OCI-LY7 (cell line): Measurements from ENCODE around the gene GIPC2. TPM values are rescaled to one million over a fixed set of nuclear protein-coding genes. Genes with fewer than 3 reads are reported as not detected.

Experiments
- BruUV-seq: library from RNA; stranded (reverse); fragments of 400-500 nt; replicated peaks from 2 replicates; lab custom pipeline; 2021; lab: Mats Ljungman, UMichigan
- CTCF ChIA-PET: fragments of 300-600 bp; sonication (Branson Sonifier 250); formaldehyde crosslinking; loops from one replicate; lab custom pipeline; 2022; ENCODE audit warnings: antibody characterized with exemption; ENCODE audit not compliant: unreplicated experiment; lab: Charles Lee
- POLR2A ChIA-PET: fragments of 300-600 bp; sonication (Branson Sonifier 250); formaldehyde crosslinking; loops from one replicate; lab custom pipeline; 2022; ENCODE audit warnings: antibody characterized with exemption; lab: Charles Lee
- DNase-seq: peaks from one replicate; pipeline ENCODE4 v3.0.0-alpha.2; 2015; ENCODE audit warnings: low spot score
- H2AFZ ChIP-seq: fragments of 200-600 bp; sonication (generic), shearing (Covaris generic); 2 replicates; pipeline ENCODE4 v1.6.1; 2014; ENCODE audit warnings: mild to moderate bottlenecking, antibody characterized with exemption, low read length, moderate library complexity
- H3K27ac ChIP-seq: fragments of 200-600 bp; sonication (generic); 2 replicates; pipeline ENCODE4 v1.5.1; 2014; ENCODE audit warnings: mixed run types, low read depth, mild to moderate bottlenecking, moderate library complexity, low read length, inconsistent platforms; ENCODE audit not compliant: poor library complexity, severe bottlenecking
- H3K36me3 ChIP-seq: fragments of 200-600 bp; sonication (generic); 2 replicates; pipeline ENCODE4 v1.6.1; 2014; ENCODE audit warnings: mild to moderate bottlenecking, antibody characterized with exemption, low read length, moderate library complexity, mixed read lengths; ENCODE audit not compliant: insufficient read depth
- H3K4me1 ChIP-seq: fragments of 200-600 bp; sonication (generic); 2 replicates; pipeline ENCODE4 v1.5.1; 2014; ENCODE audit warnings: mild to moderate bottlenecking, low read length; ENCODE audit not compliant: insufficient read depth, poor library complexity, severe bottlenecking
- H3K4me2 ChIP-seq: fragments of 200-600 bp; sonication (generic); 2 replicates; pipeline ENCODE4 v1.6.1; 2014; ENCODE audit warnings: mild to moderate bottlenecking, low read length
- H3K4me3 ChIP-seq: fragments of 200-600 bp; sonication (generic); 2 replicates; pipeline ENCODE4 v1.5.1; 2014; ENCODE audit warnings: mild to moderate bottlenecking, low read depth, low read length; ENCODE audit not compliant: poor library complexity, severe bottlenecking
- H3K79me2 ChIP-seq: fragments of 200-600 bp; sonication (generic); 2 replicates; pipeline ENCODE4 v1.6.1; 2016; ENCODE audit warnings: low read depth, mild to moderate bottlenecking, low read length, moderate library complexity, mixed read lengths; ENCODE audit not compliant: insufficient read depth
- H3K9me2 ChIP-seq: fragments of 200-600 bp; sonication (generic); 2 replicates; pipeline ENCODE4 v1.6.1; 2016; ENCODE audit warnings: mild to moderate bottlenecking, low read length, mixed read lengths; ENCODE audit not compliant: insufficient read depth
- H3K9me3 ChIP-seq: fragments of 200-600 bp; sonication (generic); 2 replicates; pipeline ENCODE4 v1.6.1; 2014; ENCODE audit warnings: mild to moderate bottlenecking, mixed run types, low read length, mixed read lengths
- H4K20me1 ChIP-seq: fragments of 200-600 bp; sonication (generic); 2 replicates; pipeline ENCODE4 v1.6.1; 2014; ENCODE audit warnings: mild to moderate bottlenecking, antibody characterized with exemption, low read length, moderate library complexity, mixed read lengths; ENCODE audit not compliant: insufficient read depth
- EZH2phosphoT487 ChIP-seq: fragments of 200-600 bp; sonication (generic); IDR thresholded peaks from 2 replicates; pipeline ENCODE4 v1.6.1; 2018; ENCODE audit warnings: low read depth, borderline replicate concordance, mild to moderate bottlenecking, mixed run types, antibody characterized with exemption, low read length, moderate library complexity, mixed read lengths
- intact Hi-C: fragments of 100-400 bp; cut with micrococcal nuclease; formaldehyde crosslinking; loops from one replicate; pipeline ENCODE4 v1.10.0; 2022; ENCODE audit not compliant: unreplicated experiment
- total RNA-seq, 2 experiments: library from RNA; depleted of rRNA in 1 of 2; stranded (reverse); fragments of >200 nt in 1 of 2; shearing (Covaris generic) in 1 of 2; gene quantifications; 2 replicates each; pipeline ENCODE4 v1.2.3, GENCODE V29; 2014 to 2022
- TF ChIP-seq, protein P1 (sequence below): fragments of 200-600 bp; sonication (generic); conservative IDR thresholded peaks from 2 replicates; pipeline ENCODE4 v1.5.1; 2014; ENCODE audit warnings: mild to moderate bottlenecking, antibody characterized with exemption, low read length, moderate library complexity, mixed read lengths

GIPC2 gene
- total RNA-seq, 2 experiments from 2014 or later: not detected

DNA sequence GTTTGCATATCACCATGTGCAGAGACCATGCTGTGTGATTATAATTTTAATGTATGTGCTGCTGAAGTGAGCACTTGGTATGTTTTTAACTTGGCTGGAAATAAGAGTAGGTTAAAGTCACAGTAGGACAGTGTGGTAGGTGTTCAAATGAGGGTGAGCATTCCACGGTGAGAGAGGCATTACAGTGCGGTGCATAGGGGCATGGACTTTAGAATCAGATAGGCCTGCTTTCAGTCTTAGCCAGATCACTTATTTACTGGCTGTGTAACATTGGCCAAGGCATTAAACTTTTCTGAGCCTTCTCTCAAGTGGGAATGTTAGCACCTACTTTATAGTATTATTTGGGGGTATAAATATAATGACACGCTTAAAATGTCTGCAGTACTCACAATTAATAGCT is 43.2 kb downstream of the GIPC2 start:
- Histone ChIP-seq H3K4me2 (no peak overlapping the region), H3K4me3 (no peak overlapping the region), H3K36me3 (no peaks in the 10 kb centered on the region), H2AFZ (no peak overlapping the region), H3K9me3 (no peaks in the 10 kb centered on the region), H3K9me2 (no peaks in the 10 kb centered on the region), H3K4me1 (no peaks in the 10 kb centered on the region), H4K20me1 (no peaks in the 10 kb centered on the region), H3K79me2 (no peaks in the 10 kb centered on the region), H3K27ac (no peak overlapping the region)
- CTCF ChIA-PET: no interaction called here
- DNase-seq: no peak
- no TSS peak for BruUV-seq
- intact Hi-C loops: no loop called here
- TF ChIP-seq, protein P1, sequence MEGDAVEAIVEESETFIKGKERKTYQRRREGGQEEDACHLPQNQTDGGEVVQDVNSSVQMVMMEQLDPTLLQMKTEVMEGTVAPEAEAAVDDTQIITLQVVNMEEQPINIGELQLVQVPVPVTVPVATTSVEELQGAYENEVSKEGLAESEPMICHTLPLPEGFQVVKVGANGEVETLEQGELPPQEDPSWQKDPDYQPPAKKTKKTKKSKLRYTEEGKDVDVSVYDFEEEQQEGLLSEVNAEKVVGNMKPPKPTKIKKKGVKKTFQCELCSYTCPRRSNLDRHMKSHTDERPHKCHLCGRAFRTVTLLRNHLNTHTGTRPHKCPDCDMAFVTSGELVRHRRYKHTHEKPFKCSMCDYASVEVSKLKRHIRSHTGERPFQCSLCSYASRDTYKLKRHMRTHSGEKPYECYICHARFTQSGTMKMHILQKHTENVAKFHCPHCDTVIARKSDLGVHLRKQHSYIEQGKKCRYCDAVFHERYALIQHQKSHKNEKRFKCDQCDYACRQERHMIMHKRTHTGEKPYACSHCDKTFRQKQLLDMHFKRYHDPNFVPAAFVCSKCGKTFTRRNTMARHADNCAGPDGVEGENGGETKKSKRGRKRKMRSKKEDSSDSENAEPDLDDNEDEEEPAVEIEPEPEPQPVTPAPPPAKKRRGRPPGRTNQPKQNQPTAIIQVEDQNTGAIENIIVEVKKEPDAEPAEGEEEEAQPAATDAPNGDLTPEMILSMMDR: no peak
- POLR2A ChIA-PET: interaction anchor here (0.5 to 1.0 kb wide), 2 partner anchors 100 to 168 kb away, joined by 3 read pairs; no protein-coding TSS in a partner anchor

DNA sequence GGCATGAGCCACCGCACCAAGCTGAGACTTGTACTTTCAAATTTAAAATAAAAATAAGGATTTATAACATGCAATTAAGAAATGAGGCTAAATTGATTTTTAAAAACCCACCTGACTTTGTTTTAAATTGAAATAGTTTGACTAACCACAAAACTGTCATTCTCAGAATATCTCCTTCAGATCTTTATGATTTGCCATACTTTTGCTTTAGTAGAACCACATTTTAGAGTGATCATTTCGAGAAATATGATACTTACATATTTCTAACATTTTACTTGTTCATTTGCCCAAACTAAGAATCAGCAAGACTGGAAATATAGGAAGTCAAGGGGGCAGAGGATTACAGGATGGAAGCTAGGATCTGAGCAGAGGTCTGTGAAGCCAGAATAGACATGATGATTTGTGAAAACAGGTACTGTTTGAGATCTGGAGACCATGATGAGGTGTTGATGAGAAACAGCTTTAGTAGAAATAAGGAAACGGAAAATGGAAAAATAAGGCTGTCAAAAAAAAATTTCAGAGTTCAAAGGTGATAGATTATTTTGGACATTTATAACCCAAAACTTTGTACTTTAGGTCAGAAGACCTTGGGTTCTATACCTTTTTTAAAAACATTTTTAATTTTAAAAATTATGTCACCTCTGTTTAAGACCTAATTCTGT is 44.8 kb downstream of the GIPC2 start:
- no TSS peak for BruUV-seq
- no peaks in the 10 kb centered on the region for H3K9me2 ChIP-seq
- CTCF ChIA-PET: no interaction called here
- no peaks in the 10 kb centered on the region for H3K4me1 ChIP-seq
- no peak for DNase-seq
- H3K36me3 ChIP-seq: no peaks in the 10 kb centered on the region
- H4K20me1 ChIP-seq: no peaks in the 10 kb centered on the region
- no peak overlapping the region for H3K27ac ChIP-seq
- no peak overlapping the region for H3K4me3 ChIP-seq
- TF ChIP-seq EZH2phosphoT487: no peak
- TF ChIP-seq, protein P1: no peak
- POLR2A ChIA-PET: interaction anchor here (0.7 to 1.1 kb wide), 4 partner anchors 12 to 464 kb away, joined by 3 to 4 read pairs (median 3); no protein-coding TSS in a partner anchor
- H3K9me3 ChIP-seq: no peaks in the 10 kb centered on the region
- H3K79me2 ChIP-seq: no peaks in the 10 kb centered on the region
- H3K4me2 ChIP-seq: no peak overlapping the region
- H2AFZ ChIP-seq: no peak overlapping the region
- intact Hi-C loops: no loop called here

- Histone ChIP-seq H3K4me2 (no peak overlapping the region), H3K9me2 (no peaks in the 10 kb centered on the region), H3K79me2 (no peaks in the 10 kb centered on the region), H2AFZ (no peak overlapping the region), H4K20me1 (no peaks in the 10 kb centered on the region), H3K4me1 (no peaks in the 10 kb centered on the region), H3K36me3 (no peaks in the 10 kb centered on the region), H3K4me3 (no peak overlapping the region), H3K9me3 (no peaks in the 10 kb centered on the region), H3K27ac (no peak overlapping the region)
- no peak for TF ChIP-seq EZH2phosphoT487
- TF ChIP-seq, protein P1: no peak
- ChIA-PET CTCF (no interaction called here), POLR2A (interaction anchor here (0.7 to 1.1 kb wide), 4 partner anchors 13 to 465 kb away, joined by 3 to 4 read pairs (median 3); no protein-coding TSS in a partner anchor)
- DNase-seq: no peak
- BruUV-seq: no TSS peak
- intact Hi-C loops: no loop called here
These were observed 45.5 kb downstream of the GIPC2 start for GRCh38 chr1:78091215-78091813.
